B cell (primary cell): ENCODE data around the gene NDUFA9.

ENCODE experiments used
- CTCF ChIP-seq: fragments of 200-600 bp; IDR thresholded peaks from one replicate; pipeline ENCODE4 v1.8.0; 2022; ENCODE audit warnings: antibody characterized with exemption, mild to moderate bottlenecking
- EZH2 ChIP-seq: IDR thresholded peaks from 2 replicates; pipeline ENCODE4 v1.6.1; 2012; ENCODE audit warnings: borderline replicate concordance, low read depth, mild to moderate bottlenecking, moderate library complexity, low read length; ENCODE audit not compliant: insufficient read depth, poor library complexity, severe bottlenecking

GRCh38 chr12:4649358-4649661 is 396 bp downstream of the NDUFA9 start:
- no peak for TF ChIP-seq CTCF
- TF ChIP-seq EZH2: no peak
